Osteoblast (primary cell): ENCODE measurements around the gene NRARP. TPM values are rescaled to one million over a fixed set of nuclear protein-coding genes. Genes with fewer than 3 reads are reported as not detected.

Experiments used
- DNase-seq: peaks from one replicate; pipeline ENCODE4 v3.0.0; 2011; ENCODE audit warnings: low spot score, mixed read lengths; ENCODE audit not compliant: insufficient read length; ENCODE audit errors: missing footprints
- H2AFZ ChIP-seq: 2 replicates; pipeline ENCODE4 v1.6.0; 2011; ENCODE audit warnings: mild to moderate bottlenecking, low read length
- H3K27ac ChIP-seq: 2 replicates; pipeline ENCODE4 v1.5.1; 2011; ENCODE audit warnings: mild to moderate bottlenecking, low read depth, low read length, moderate library complexity
- H3K27me3 ChIP-seq: 2 replicates; pipeline ENCODE4 v1.6.0; 2012; ENCODE audit warnings: mild to moderate bottlenecking, control low read depth, inconsistent platforms, low read length, moderate library complexity; ENCODE audit not compliant: insufficient read depth
- H3K36me3 ChIP-seq: 2 replicates; pipeline ENCODE4 v1.5.1; 2011; ENCODE audit warnings: mild to moderate bottlenecking, low read length, control low read depth, moderate library complexity; ENCODE audit not compliant: insufficient read depth
- H3K4me1 ChIP-seq: 2 replicates; pipeline ENCODE4 v1.5.1; 2011; ENCODE audit warnings: mild to moderate bottlenecking, low read length, control low read depth, moderate library complexity; ENCODE audit not compliant: insufficient read depth
- H3K4me2 ChIP-seq: 2 replicates; pipeline ENCODE4 v1.6.0; 2011; ENCODE audit warnings: mild to moderate bottlenecking, low read length; ENCODE audit not compliant: insufficient read depth
- H3K4me3 ChIP-seq: fragments of 200-600 bp; sonication (generic); 3 replicates; pipeline ENCODE4 v1.5.1; 2012; ENCODE audit warnings: mild to moderate bottlenecking, low read length, inconsistent platforms; ENCODE audit not compliant: insufficient read depth
- H3K79me2 ChIP-seq: 2 replicates; pipeline ENCODE4 v1.6.0; 2012; ENCODE audit warnings: mild to moderate bottlenecking, low read length, control low read depth, inconsistent platforms; ENCODE audit not compliant: insufficient read depth
- H3K9me3 ChIP-seq: 2 replicates; pipeline ENCODE4 v1.5.1; 2011; ENCODE audit warnings: low read depth, low read length, control low read depth
- H4K20me1 ChIP-seq: 2 replicates; pipeline ENCODE4 v1.6.0; 2012; ENCODE audit warnings: mild to moderate bottlenecking, low read length, control low read depth; ENCODE audit not compliant: insufficient read depth
- CTCF ChIP-seq: IDR thresholded peaks from 2 replicates; pipeline ENCODE4 v1.5.1; 2011; ENCODE audit warnings: mild to moderate bottlenecking, low read depth, low read length, moderate library complexity; ENCODE audit errors: extremely low read depth
- total RNA-seq: library from RNA; depleted of rRNA; stranded (reverse); fragments of >200 nt; gene quantifications from 2 replicates; pipeline ENCODE4 v1.2.3, GENCODE V29; 2012

The NRARP gene
- total RNA-seq, 1 donor: under 0.01 TPM

- Histone ChIP-seq H3K4me1 (peaks cover 4% of the 10 kb centered on the region), H4K20me1 (peaks cover 3% of the 10 kb centered on the region), H3K79me2 (no peaks in the 10 kb centered on the region), H3K4me2 (no peak overlapping the region), H3K9me3 (peaks cover 3% of the 10 kb centered on the region), H2AFZ (no peak overlapping the region), H3K27me3 (peaks cover 27% of the 10 kb centered on the region), H3K36me3 (no peaks in the 10 kb centered on the region), H3K27ac (no peak overlapping the region), H3K4me3 (no peak overlapping the region)
- no peak for TF ChIP-seq CTCF
- DNase-seq: no peak
Measured at GRCh38 chr9:137293094-137293481, 9.0 kb downstream of the NRARP start.

- Histone ChIP-seq H3K79me2 (no peaks in the 10 kb centered on the region), H2AFZ (no peak overlapping the region), H3K4me2 (no peak overlapping the region), H3K9me3 (no peaks in the 10 kb centered on the region), H4K20me1 (no peaks in the 10 kb centered on the region), H3K4me1 (no peaks in the 10 kb centered on the region), H3K27me3 (no peaks in the 10 kb centered on the region), H3K27ac (no peak overlapping the region), H3K4me3 (no peak overlapping the region), H3K36me3 (no peaks in the 10 kb centered on the region)
- peak; percentile 97 for DNase-seq
- peak; percentile 49 for TF ChIP-seq CTCF
Measured at GRCh38 chr9:137286975-137287383, 15.1 kb downstream of the NRARP start.

- no peak for TF ChIP-seq CTCF
- Histone ChIP-seq H3K79me2 (peaks cover 16% of the 10 kb centered on the region), H3K4me3 (no peak overlapping the region), H2AFZ (no peak overlapping the region), H3K9me3 (no peaks in the 10 kb centered on the region), H3K27me3 (no peaks in the 10 kb centered on the region), H3K4me2 (peak overlapping the region; percentile 18), H3K27ac (no peak overlapping the region), H3K4me1 (peaks cover 13% of the 10 kb centered on the region), H4K20me1 (no peaks in the 10 kb centered on the region), H3K36me3 (peaks cover 4% of the 10 kb centered on the region)
- peak; percentile 70 for DNase-seq
Measured at GRCh38 chr9:137281345-137282116, 20.5 kb downstream of the NRARP start.

GRCh38 chr9:137280474-137281344 is 21.4 kb downstream of the NRARP start:
- DNase-seq: peak; percentile 93
- H4K20me1 ChIP-seq: no peaks in the 10 kb centered on the region
- H3K79me2 ChIP-seq: peaks cover 16% of the 10 kb centered on the region
- TF ChIP-seq CTCF: no peak
- H3K4me1 ChIP-seq: peaks cover 16% of the 10 kb centered on the region
- H3K9me3 ChIP-seq: no peaks in the 10 kb centered on the region
- no peaks in the 10 kb centered on the region for H3K27me3 ChIP-seq
- H3K4me2 ChIP-seq: peak overlapping the region; percentile 18
- peak overlapping the region; percentile 40 for H3K4me3 ChIP-seq
- no peak overlapping the region for H3K27ac ChIP-seq
- H3K36me3 ChIP-seq: peaks cover 4% of the 10 kb centered on the region
- no peak overlapping the region for H2AFZ ChIP-seq
